D341Med (cell line): ENCODE data around the gene RCL1.
"Not testable (repeated sequence)": the region's sequence is repeated elsewhere in the genome, so short reads cannot be mapped to it uniquely, and the experiment has no call there.

Source experiments
- DNase-seq: peaks from one replicate; pipeline ENCODE4 v3.0.0; 2012; ENCODE audit warnings: low spot score

Gene RCL1

GRCh38 chr9:4887556-4887955 is 94.8 kb downstream of the RCL1 start:
- no peak for DNase-seq

- no peak for DNase-seq
These were observed 97.5 kb downstream of the RCL1 start for GRCh38 chr9:4890242-4890641.

- no peak for DNase-seq
These were observed 98.2 kb downstream of the RCL1 start for GRCh38 chr9:4890929-4891328.

- DNase-seq, result no peak
These were observed 98.9 kb downstream of the RCL1 start for GRCh38 chr9:4891674-4892073.

GRCh38 chr9:4892501-4893194 is 99.9 kb downstream of the RCL1 start:
- no peak for DNase-seq

DNA sequence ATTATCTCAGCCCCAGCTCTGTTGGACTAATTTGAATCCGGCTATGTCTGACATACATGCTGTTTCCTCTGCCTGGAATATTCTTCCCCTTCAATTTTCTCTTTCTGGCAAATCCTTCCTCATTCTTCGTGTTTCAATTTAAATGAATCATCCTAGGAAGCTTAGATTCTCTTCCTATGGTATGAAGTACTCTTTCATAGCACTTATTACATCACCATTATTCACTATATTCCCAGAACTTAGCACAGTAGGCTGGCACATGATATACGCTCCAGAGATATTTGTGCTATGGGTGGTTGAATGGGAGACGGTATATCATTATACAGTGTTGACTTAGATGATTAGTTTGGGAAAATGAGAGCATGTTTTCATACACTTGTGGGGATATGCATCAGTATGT is 101.3 kb downstream of the RCL1 start:
- DNase-seq, result no peak

- DNase-seq, result not testable (repeated sequence)
These were observed 107.1 kb downstream of the RCL1 start for GRCh38 chr9:4899853-4900252.

- DNase-seq, result not testable (repeated sequence)
These were observed 108.8 kb downstream of the RCL1 start for GRCh38 chr9:4901401-4902134.

- no peak for DNase-seq
These were observed 109.4 kb downstream of the RCL1 start for GRCh38 chr9:4902135-4902475.

GRCh38 chr9:4904322-4905134 is 111.8 kb downstream of the RCL1 start:
- no peak for DNase-seq

GRCh38 chr9:4905135-4905490 is 112.4 kb downstream of the RCL1 start:
- DNase-seq, result no peak
